HEK293 (cell line): ENCODE measurements around the gene SEMG2.

Experiments used
- CTCF ChIA-PET: fragments of 350-600 bp; formaldehyde crosslinking; extraction: SDS; loops from one replicate; lab custom pipeline; 2021; ENCODE audit warnings: antibody characterized with exemption; lab: Yijun Ruan, JAX
- POLR2A ChIA-PET: fragments of 300-600 bp; formaldehyde crosslinking; extraction: SDS; loops from one replicate; lab custom pipeline; 2020; ENCODE audit warnings: antibody characterized with exemption, inconsistent platforms; lab: Yijun Ruan, JAX
- H3K27ac ChIP-seq: fragments of 200-500 bp; sonication (Bioruptor generic); 2 replicates; pipeline ENCODE4 v1.5.1; 2014; ENCODE audit warnings: low read depth, low read length, control low read depth, inconsistent platforms; ENCODE audit errors: extremely low read depth
- H3K36me3 ChIP-seq, 2 experiments: fragments of 200-500 bp in 1 of 2; sonication (Bioruptor generic) in 1 of 2; 1 replicate in 1 of 2; 2 replicates in 1 of 2; pipeline ENCODE4 v1.5.1; 2014 to 2017; ENCODE audit warnings: inconsistent platforms in 2 of 2, low read length in 2 of 2; ENCODE audit not compliant: control insufficient read depth in 2 of 2, insufficient read depth in 1 of 2
- H3K4me1 ChIP-seq: fragments of 200-500 bp; sonication (Bioruptor generic); 2 replicates; pipeline ENCODE4 v1.5.1; 2014; ENCODE audit warnings: mild to moderate bottlenecking, low read length, inconsistent platforms; ENCODE audit not compliant: control insufficient read depth, insufficient read depth
- H3K4me3 ChIP-seq: 2 replicates; pipeline ENCODE4 v1.5.1; 2011; ENCODE audit warnings: low read depth, mild to moderate bottlenecking, control low read depth, low read length, moderate library complexity
- H3K9me3 ChIP-seq: fragments of 200-500 bp; sonication (Bioruptor generic); 2 replicates; pipeline ENCODE4 v1.5.1; 2014; ENCODE audit warnings: low read depth, low read length, inconsistent platforms; ENCODE audit not compliant: control insufficient read depth, insufficient read depth
- BCL6B ChIP-seq: fragments of 450-650 bp; formaldehyde crosslinking; IDR thresholded peaks from 2 replicates; pipeline ENCODE4 v1.5.1; 2017; ENCODE audit warnings: missing biosample characterization, missing genetic modification characterization
- CTCF ChIP-seq: fragments of 450-650 bp; formaldehyde crosslinking; IDR thresholded peaks from 2 replicates; pipeline ENCODE4 v1.5.1; 2016; ENCODE audit warnings: missing biosample characterization, missing genetic modification characterization
- FEZF1 ChIP-seq: fragments of 450-650 bp; formaldehyde crosslinking; IDR thresholded peaks from 2 replicates; pipeline ENCODE4 v1.5.1; 2016; ENCODE audit warnings: missing biosample characterization, missing genetic modification characterization
- REPIN1 ChIP-seq: fragments of 450-650 bp; formaldehyde crosslinking; IDR thresholded peaks from 2 replicates; pipeline ENCODE4 v1.5.1; 2017; ENCODE audit warnings: missing biosample characterization, missing genetic modification characterization, low read depth
- ZBTB10 ChIP-seq: fragments of 450-650 bp; formaldehyde crosslinking; IDR thresholded peaks from 2 replicates; pipeline ENCODE4 v1.5.1; 2016; ENCODE audit warnings: missing biosample characterization, missing genetic modification characterization
- ZBTB7A ChIP-seq: fragments of 450-650 bp; formaldehyde crosslinking; IDR thresholded peaks from 2 replicates; pipeline ENCODE4 v1.5.1; 2016; ENCODE audit warnings: low read depth, missing biosample characterization, missing genetic modification characterization
- ZFP3 ChIP-seq: fragments of 450-650 bp; formaldehyde crosslinking; IDR thresholded peaks from 2 replicates; pipeline ENCODE4 v1.5.1; 2016; ENCODE audit warnings: low read depth, missing biosample characterization, missing genetic modification characterization
- ZNF121 ChIP-seq: fragments of 450-650 bp; formaldehyde crosslinking; IDR thresholded peaks from 2 replicates; pipeline ENCODE4 v1.5.1; 2016; ENCODE audit warnings: missing biosample characterization, missing genetic modification characterization
- ZNF132 ChIP-seq: fragments of 450-650 bp; formaldehyde crosslinking; IDR thresholded peaks from 2 replicates; pipeline ENCODE4 v1.5.1; 2017; ENCODE audit warnings: missing biosample characterization, missing genetic modification characterization, borderline replicate concordance
- ZNF221 ChIP-seq: fragments of 450-650 bp; formaldehyde crosslinking; IDR thresholded peaks from 2 replicates; pipeline ENCODE4 v1.5.1; 2017; ENCODE audit warnings: missing biosample characterization, missing genetic modification characterization, borderline replicate concordance
- ZNF292 ChIP-seq: fragments of 450-650 bp; formaldehyde crosslinking; IDR thresholded peaks from 2 replicates; pipeline ENCODE4 v1.5.1; 2016; ENCODE audit warnings: low read depth, missing biosample characterization, missing genetic modification characterization, borderline replicate concordance
- ZNF362 ChIP-seq: fragments of 450-650 bp; formaldehyde crosslinking; IDR thresholded peaks from 2 replicates; pipeline ENCODE4 v1.5.1; 2016; ENCODE audit warnings: missing biosample characterization, missing genetic modification characterization
- ZNF404 ChIP-seq: fragments of 450-650 bp; formaldehyde crosslinking; IDR thresholded peaks from 2 replicates; pipeline ENCODE4 v1.5.1; 2017; ENCODE audit warnings: missing biosample characterization, missing genetic modification characterization
- ZNF580 ChIP-seq: fragments of 450-650 bp; formaldehyde crosslinking; IDR thresholded peaks from 2 replicates; pipeline ENCODE4 v1.5.1; 2016; ENCODE audit warnings: missing biosample characterization, missing genetic modification characterization
- ZNF621 ChIP-seq: fragments of 450-650 bp; formaldehyde crosslinking; IDR thresholded peaks from 2 replicates; pipeline ENCODE4 v1.5.1; 2017; ENCODE audit warnings: missing biosample characterization, missing genetic modification characterization
- ZNF626 ChIP-seq: fragments of 450-650 bp; sonication (Bioruptor Pico); formaldehyde crosslinking; IDR thresholded peaks from 2 replicates; pipeline ENCODE4 v1.5.1; 2018; ENCODE audit warnings: missing biosample characterization, missing genetic modification characterization, inconsistent platforms
- ZNF692 ChIP-seq: fragments of 450-650 bp; formaldehyde crosslinking; IDR thresholded peaks from 2 replicates; pipeline ENCODE4 v1.5.1; 2016; ENCODE audit warnings: missing biosample characterization, missing genetic modification characterization
- ZNF776 ChIP-seq: fragments of 450-650 bp; formaldehyde crosslinking; IDR thresholded peaks from 2 replicates; pipeline ENCODE4 v1.5.0; 2017; ENCODE audit warnings: missing biosample characterization, missing genetic modification characterization, borderline replicate concordance

Gene SEMG2

GRCh38 chr20:45257161-45257560 is 36.0 kb downstream of the SEMG2 start:
- no peak for TF ChIP-seq ZNF132 (tag by site-specific recombination)
- TF ChIP-seq ZNF621 (tag by site-specific recombination) = no peak
- no peak for TF ChIP-seq ZNF776
- TF ChIP-seq ZNF221 (tag by site-specific recombination) = no peak
- TF ChIP-seq ZNF362 (tag by site-specific recombination) = no peak
- no peak for TF ChIP-seq FEZF1 (tag by site-specific recombination)
- no peak for TF ChIP-seq ZNF404
- TF ChIP-seq ZBTB7A (tag by site-specific recombination) = no peak
- no peak for TF ChIP-seq ZNF121 (tag by site-specific recombination)
- no peak for TF ChIP-seq ZBTB10
- no peak for TF ChIP-seq ZFP3
- TF ChIP-seq ZNF626 (tag by site-specific recombination) = no peak
- TF ChIP-seq BCL6B = no peak
- TF ChIP-seq REPIN1 (tag by site-specific recombination) = no peak
- no peak for TF ChIP-seq ZNF580 (tag by site-specific recombination)
- no peak for TF ChIP-seq ZNF292 (tag by site-specific recombination)
- TF ChIP-seq CTCF = no peak
- TF ChIP-seq ZNF692 = no peak
- TF ChIP-seq, all 188 proteins: peak for 0
- ChIA-PET CTCF (interaction anchor here (1.1 kb wide), 1 partner anchor 31 kb away, joined by 3 read pairs; no protein-coding TSS in a partner anchor), POLR2A (no interaction called here)

More at GRCh38 chr20:45257161-45257560, 36.0 kb downstream of the SEMG2 start:
- Histone ChIP-seq H3K9me3 (no peaks in the 10 kb centered on the region), H3K27ac (no peak overlapping the region), H3K4me1 (no peaks in the 10 kb centered on the region; the same call in 1 of the 2 replicates), H3K4me3 (no peak overlapping the region), H3K36me3 (no peaks in the 10 kb centered on the region)
